OCI-LY7 (cell line): ENCODE data around the gene AOPEP. TPM values are rescaled to one million over a fixed set of nuclear protein-coding genes. Genes with fewer than 3 reads are reported as not detected.

Source experiments
- BruUV-seq: library from RNA; stranded (reverse); fragments of 400-500 nt; replicated peaks from 2 replicates; lab custom pipeline; 2021; lab: Mats Ljungman, UMichigan
- CTCF ChIA-PET: fragments of 300-600 bp; sonication (Branson Sonifier 250); formaldehyde crosslinking; loops from one replicate; lab custom pipeline; 2022; ENCODE audit warnings: antibody characterized with exemption; ENCODE audit not compliant: unreplicated experiment; lab: Charles Lee
- POLR2A ChIA-PET: fragments of 300-600 bp; sonication (Branson Sonifier 250); formaldehyde crosslinking; loops from one replicate; lab custom pipeline; 2022; ENCODE audit warnings: antibody characterized with exemption; lab: Charles Lee
- DNase-seq: peaks from one replicate; pipeline ENCODE4 v3.0.0-alpha.2; 2015; ENCODE audit warnings: low spot score
- H2AFZ ChIP-seq: fragments of 200-600 bp; sonication (generic), shearing (Covaris generic); 2 replicates; pipeline ENCODE4 v1.6.1; 2014; ENCODE audit warnings: mild to moderate bottlenecking, antibody characterized with exemption, low read length, moderate library complexity
- H3K27ac ChIP-seq: fragments of 200-600 bp; sonication (generic); 2 replicates; pipeline ENCODE4 v1.5.1; 2014; ENCODE audit warnings: mixed run types, low read depth, mild to moderate bottlenecking, moderate library complexity, low read length, inconsistent platforms; ENCODE audit not compliant: poor library complexity, severe bottlenecking
- H3K36me3 ChIP-seq: fragments of 200-600 bp; sonication (generic); 2 replicates; pipeline ENCODE4 v1.6.1; 2014; ENCODE audit warnings: mild to moderate bottlenecking, antibody characterized with exemption, low read length, moderate library complexity, mixed read lengths; ENCODE audit not compliant: insufficient read depth
- H3K4me1 ChIP-seq: fragments of 200-600 bp; sonication (generic); 2 replicates; pipeline ENCODE4 v1.5.1; 2014; ENCODE audit warnings: mild to moderate bottlenecking, low read length; ENCODE audit not compliant: insufficient read depth, poor library complexity, severe bottlenecking
- H3K4me2 ChIP-seq: fragments of 200-600 bp; sonication (generic); 2 replicates; pipeline ENCODE4 v1.6.1; 2014; ENCODE audit warnings: mild to moderate bottlenecking, low read length
- H3K4me3 ChIP-seq: fragments of 200-600 bp; sonication (generic); 2 replicates; pipeline ENCODE4 v1.5.1; 2014; ENCODE audit warnings: mild to moderate bottlenecking, low read depth, low read length; ENCODE audit not compliant: poor library complexity, severe bottlenecking
- H3K79me2 ChIP-seq: fragments of 200-600 bp; sonication (generic); 2 replicates; pipeline ENCODE4 v1.6.1; 2016; ENCODE audit warnings: low read depth, mild to moderate bottlenecking, low read length, moderate library complexity, mixed read lengths; ENCODE audit not compliant: insufficient read depth
- H3K9me2 ChIP-seq: fragments of 200-600 bp; sonication (generic); 2 replicates; pipeline ENCODE4 v1.6.1; 2016; ENCODE audit warnings: mild to moderate bottlenecking, low read length, mixed read lengths; ENCODE audit not compliant: insufficient read depth
- H3K9me3 ChIP-seq: fragments of 200-600 bp; sonication (generic); 2 replicates; pipeline ENCODE4 v1.6.1; 2014; ENCODE audit warnings: mild to moderate bottlenecking, mixed run types, low read length, mixed read lengths
- H4K20me1 ChIP-seq: fragments of 200-600 bp; sonication (generic); 2 replicates; pipeline ENCODE4 v1.6.1; 2014; ENCODE audit warnings: mild to moderate bottlenecking, antibody characterized with exemption, low read length, moderate library complexity, mixed read lengths; ENCODE audit not compliant: insufficient read depth
- CTCF ChIP-seq: fragments of 200-600 bp; sonication (generic); conservative IDR thresholded peaks from 2 replicates; pipeline ENCODE4 v1.5.1; 2014; ENCODE audit warnings: mild to moderate bottlenecking, antibody characterized with exemption, low read length, moderate library complexity, mixed read lengths
- EZH2phosphoT487 ChIP-seq: fragments of 200-600 bp; sonication (generic); IDR thresholded peaks from 2 replicates; pipeline ENCODE4 v1.6.1; 2018; ENCODE audit warnings: low read depth, borderline replicate concordance, mild to moderate bottlenecking, mixed run types, antibody characterized with exemption, low read length, moderate library complexity, mixed read lengths
- intact Hi-C: fragments of 100-400 bp; cut with micrococcal nuclease; formaldehyde crosslinking; loops from one replicate; pipeline ENCODE4 v1.10.0; 2022; ENCODE audit not compliant: unreplicated experiment
- total RNA-seq, 2 experiments: library from RNA; depleted of rRNA in 1 of 2; stranded (reverse); fragments of >200 nt in 1 of 2; shearing (Covaris generic) in 1 of 2; gene quantifications; 2 replicates each; pipeline ENCODE4 v1.2.3, GENCODE V29; 2014 to 2022

The AOPEP gene
- total RNA-seq, 2 experiments from 2014 or later = 17.3 to 24.3 TPM

- Histone ChIP-seq H3K9me3 (no peaks in the 10 kb centered on the region), H3K4me3 (no peak overlapping the region), H3K4me1 (no peaks in the 10 kb centered on the region), H2AFZ (no peak overlapping the region), H3K36me3 (no peaks in the 10 kb centered on the region), H4K20me1 (no peaks in the 10 kb centered on the region), H3K79me2 (no peaks in the 10 kb centered on the region), H3K9me2 (no peaks in the 10 kb centered on the region), H3K4me2 (no peak overlapping the region), H3K27ac (no peak overlapping the region)
- ChIA-PET POLR2A (interaction anchor here (0.7 kb wide), 1 partner anchor 540 kb away, joined by 3 read pairs; no protein-coding TSS in a partner anchor), CTCF (no interaction called here)
- intact Hi-C loops = no loop called here
- no TSS peak for BruUV-seq
- TF ChIP-seq EZH2phosphoT487 = no peak
- TF ChIP-seq CTCF = no peak
- DNase-seq = no peak
These were observed 329.5 kb downstream of the AOPEP start for GRCh38 chr9:95055851-95056551.

GRCh38 chr9:95057101-95057500 lies 330.6 kb downstream of the AOPEP start:
- Histone ChIP-seq H4K20me1 (no peaks in the 10 kb centered on the region), H3K4me2 (no peak overlapping the region), H3K4me1 (no peaks in the 10 kb centered on the region), H3K9me2 (no peaks in the 10 kb centered on the region), H3K4me3 (no peak overlapping the region), H3K9me3 (no peaks in the 10 kb centered on the region), H3K79me2 (no peaks in the 10 kb centered on the region), H3K36me3 (no peaks in the 10 kb centered on the region), H3K27ac (no peak overlapping the region), H2AFZ (no peak overlapping the region)
- no peak for DNase-seq
- intact Hi-C loops = no loop called here
- TF ChIP-seq EZH2phosphoT487 (no peak), CTCF (no peak)
- BruUV-seq = no TSS peak
- CTCF ChIA-PET = no interaction called here
- POLR2A ChIA-PET = no interaction called here

GRCh38 chr9:95058121-95058785 lies 331.8 kb downstream of the AOPEP start:
- no peak for TF ChIP-seq EZH2phosphoT487
- TF ChIP-seq CTCF = no peak
- DNase-seq = no peak
- Histone ChIP-seq H4K20me1 (no peaks in the 10 kb centered on the region), H3K9me2 (no peaks in the 10 kb centered on the region), H2AFZ (no peak overlapping the region), H3K4me2 (no peak overlapping the region), H3K79me2 (no peaks in the 10 kb centered on the region), H3K36me3 (no peaks in the 10 kb centered on the region), H3K9me3 (no peaks in the 10 kb centered on the region), H3K4me3 (no peak overlapping the region), H3K4me1 (no peaks in the 10 kb centered on the region), H3K27ac (no peak overlapping the region)
- intact Hi-C loops = no loop called here
- POLR2A ChIA-PET = no interaction called here
- CTCF ChIA-PET = no interaction called here
- BruUV-seq = no TSS peak
